T47D (cell line): ENCODE measurements around the gene CENPP.

Experiments
- DNase-seq, 2 experiments: peaks; one replicate each; pipeline versions ENCODE4 v3.0.0 to v3.0.0-alpha.2; 2011 to 2012; ENCODE audit warnings: low read depth in 1 of 2, low spot score in 1 of 2
- JUND ChIP-seq: IDR thresholded peaks from 2 replicates; pipeline ENCODE4 v1.6.1; 2012; ENCODE audit warnings: low read depth
- in situ Hi-C: cut with HindIII; loops from 2 replicates; pipeline ENCODE4 v1.10.0; 2016; ENCODE audit warnings: low sequenced_read_pairs, low pct_unique_long_range_greater_than_20kb

CENPP gene

GRCh38 chr9:92652461-92652860 lies 326.7 kb downstream of the CENPP start:
- DNase-seq = no peak
- in situ Hi-C loops = no loop called here
- TF ChIP-seq JUND = no peak

DNA sequence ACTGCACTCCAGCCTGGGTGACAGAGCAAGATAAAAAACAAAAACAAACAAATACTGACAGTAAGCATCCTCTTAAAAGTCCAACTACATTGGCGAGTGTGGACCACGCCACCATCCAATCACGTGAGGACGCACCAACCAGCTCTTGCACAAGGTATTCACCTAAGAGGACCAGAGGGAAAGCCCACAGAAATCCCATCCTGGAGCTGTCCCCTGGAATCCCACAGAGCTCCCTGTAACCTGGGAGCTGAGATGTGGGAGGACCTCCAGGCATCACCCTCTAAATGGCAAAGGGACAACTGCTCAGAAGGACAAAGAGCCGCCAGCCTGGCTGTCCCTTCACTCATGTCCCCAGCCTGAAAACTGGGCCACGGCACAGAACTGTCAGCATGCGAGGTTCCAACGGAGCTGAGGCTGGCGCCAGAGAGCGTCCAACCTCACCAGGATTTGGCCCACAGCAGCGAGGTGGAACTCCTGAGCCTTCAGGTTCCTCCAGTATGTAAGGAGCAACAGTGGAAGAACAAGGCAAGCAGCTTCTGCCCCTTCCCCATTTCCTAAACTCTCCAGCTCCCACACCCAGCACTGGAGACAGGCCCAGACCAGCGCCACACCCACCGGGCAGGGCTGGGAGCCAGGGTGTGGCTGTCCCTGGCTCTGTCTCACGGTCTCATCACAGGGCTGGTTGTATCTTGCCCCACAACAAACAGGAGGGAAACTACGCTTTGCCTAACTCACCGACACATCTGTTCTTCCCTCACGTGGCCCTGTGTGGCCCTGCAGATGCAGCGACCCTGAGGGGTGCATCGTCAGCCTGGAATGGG lies 328.9 kb downstream of the CENPP start:
- TF ChIP-seq JUND = no peak
- DNase-seq = no peak
- in situ Hi-C loops = no loop called here

GRCh38 chr9:92655366-92655765 lies 329.6 kb downstream of the CENPP start:
- DNase-seq = no peak
- no peak for TF ChIP-seq JUND
- in situ Hi-C loops = no loop called here

DNA sequence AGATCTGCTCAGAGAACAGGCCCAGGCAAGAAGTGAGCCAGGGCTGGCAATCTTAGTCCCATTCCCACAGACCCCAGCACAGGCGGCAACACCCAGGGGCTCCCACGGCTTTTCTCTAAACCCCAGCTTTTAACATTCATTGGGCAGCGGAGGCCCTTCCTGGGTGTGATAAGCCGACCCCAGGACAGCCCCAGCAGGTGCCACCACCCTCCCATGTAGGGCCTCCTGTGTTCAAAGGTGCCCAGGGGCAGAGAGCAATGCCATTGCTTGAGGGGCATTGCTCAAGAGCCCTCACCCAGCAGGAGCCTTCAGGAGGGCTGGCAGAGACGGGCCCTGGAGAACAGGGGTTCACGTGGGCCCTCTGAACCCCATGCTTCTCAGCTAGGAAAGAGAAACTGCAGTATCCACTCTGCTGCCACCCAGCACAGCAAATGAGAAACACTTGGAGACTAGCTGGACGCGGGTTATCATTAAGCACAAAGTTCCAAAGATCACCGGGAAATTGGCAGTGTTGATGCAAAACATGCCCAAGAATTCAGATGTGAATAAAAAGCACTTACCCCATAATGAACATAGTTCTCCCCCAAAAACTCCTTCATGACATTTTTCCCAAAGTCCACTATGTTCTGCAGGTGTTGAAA lies 330.3 kb downstream of the CENPP start:
- in situ Hi-C loops = no loop called here
- no peak for TF ChIP-seq JUND
- DNase-seq = no peak

GRCh38 chr9:92656537-92656925 lies 330.8 kb downstream of the CENPP start:
- in situ Hi-C loops = no loop called here
- DNase-seq = no peak
- TF ChIP-seq JUND = no peak

- in situ Hi-C loops = no loop called here
- TF ChIP-seq JUND = no peak
- no peak for DNase-seq
Observed at GRCh38 chr9:92657296-92658094, 331.7 kb downstream of the CENPP start.

DNA sequence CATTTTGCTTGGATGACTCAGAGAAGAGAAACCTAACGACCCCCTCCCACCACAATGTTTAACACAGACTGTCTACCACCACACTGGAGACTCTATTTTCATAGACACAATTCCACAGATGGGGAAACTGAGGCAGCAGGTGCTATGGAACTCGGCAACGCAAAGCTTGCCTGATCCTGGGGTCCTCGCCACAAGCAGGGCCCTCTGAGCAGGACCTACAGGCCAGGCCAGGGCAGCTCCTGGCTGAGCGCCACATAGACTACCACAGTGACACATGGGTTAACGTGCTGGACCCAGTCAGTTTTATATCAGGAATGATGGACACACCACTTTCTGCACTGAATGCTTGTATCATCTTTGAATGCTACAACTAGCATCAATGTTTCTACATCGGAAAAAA lies 332.4 kb downstream of the CENPP start:
- no peak for DNase-seq
- no peak for TF ChIP-seq JUND
- in situ Hi-C loops = no loop called here

GRCh38 chr9:92658611-92659010 lies 332.9 kb downstream of the CENPP start:
- in situ Hi-C loops = no loop called here
- no peak for DNase-seq
- TF ChIP-seq JUND = no peak

GRCh38 chr9:92659601-92660000 lies 333.8 kb downstream of the CENPP start:
- no peak for TF ChIP-seq JUND
- in situ Hi-C loops = no loop called here
- no peak for DNase-seq

- in situ Hi-C loops = no loop called here
- DNase-seq = no peak
- TF ChIP-seq JUND = no peak
Observed at GRCh38 chr9:92660266-92660665, 334.5 kb downstream of the CENPP start.

DNA sequence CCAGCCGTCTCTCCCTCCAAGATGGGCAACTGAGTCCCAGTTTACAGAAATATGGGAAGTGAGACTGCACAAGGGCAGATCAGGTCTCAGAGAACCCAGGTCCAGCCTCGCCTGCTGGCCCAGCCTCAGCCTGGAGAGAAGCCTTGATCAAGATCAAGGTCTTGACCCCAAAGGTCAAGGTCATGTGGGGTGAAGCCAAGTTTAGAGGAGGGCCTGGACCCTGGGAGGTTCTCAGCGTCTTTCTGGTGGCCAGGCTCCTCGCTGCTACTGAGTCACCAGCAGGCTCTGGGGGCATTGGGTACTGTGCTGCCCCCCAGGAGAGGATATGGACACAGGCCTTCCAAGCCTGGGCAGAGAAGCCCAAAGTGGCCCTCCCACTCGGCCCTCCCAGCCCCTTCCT lies 335.4 kb downstream of the CENPP start:
- no peak for DNase-seq
- TF ChIP-seq JUND = no peak
- in situ Hi-C loops = no loop called here

GRCh38 chr9:92661743-92662142 lies 336.0 kb downstream of the CENPP start:
- no peak for DNase-seq
- no peak for TF ChIP-seq JUND
- in situ Hi-C loops = no loop called here

DNA sequence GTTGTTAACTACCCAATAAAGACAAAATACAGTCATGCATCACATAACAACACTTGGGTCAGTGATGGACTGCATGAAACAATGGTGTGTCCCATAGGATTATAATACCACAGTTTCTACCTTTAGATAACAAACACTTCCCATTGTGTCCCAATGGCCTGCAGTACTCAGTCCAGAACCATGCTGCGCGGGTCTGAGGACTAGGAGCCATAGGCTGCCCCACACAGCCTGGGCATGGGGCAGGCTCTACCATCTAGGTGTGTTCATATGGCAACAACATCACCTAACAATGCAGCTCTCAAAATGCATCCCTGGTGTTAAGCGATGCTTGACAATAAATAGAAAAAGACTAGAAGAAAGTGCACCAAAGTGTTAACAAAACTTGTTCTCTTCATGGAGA lies 337.4 kb downstream of the CENPP start:
- DNase-seq = no peak
- TF ChIP-seq JUND = no peak
- in situ Hi-C loops = no loop called here

- no peak for DNase-seq
- no peak for TF ChIP-seq JUND
- in situ Hi-C loops = no loop called here
Observed at GRCh38 chr9:92663951-92664350, 338.2 kb downstream of the CENPP start.
